MM.1S (cell line): Measurements from ENCODE around the gene STAMBPL1.
"Not testable (repeated sequence)": the region's sequence is repeated elsewhere in the genome, so short reads cannot be mapped to it uniquely, and the experiment has no call there.

Experiments used
- DNase-seq: peaks from one replicate; pipeline ENCODE4 v3.0.0-alpha.2; 2015
- H2AFZ ChIP-seq: fragments of 300-600 bp; sonication (generic); 2 replicates; pipeline ENCODE4 v1.6.0; 2016; ENCODE audit warnings: antibody characterized with exemption, low read length
- H3F3A ChIP-seq: fragments of 300-600 bp; sonication (generic); 2 replicates; pipeline ENCODE4 v1.6.1; 2016; ENCODE audit warnings: mild to moderate bottlenecking, antibody characterized with exemption, low read length, moderate library complexity, mixed read lengths; ENCODE audit not compliant: insufficient read depth
- H3K27ac ChIP-seq: fragments of 300-600 bp; sonication (generic); 2 replicates; pipeline ENCODE4 v1.5.1; 2016; ENCODE audit warnings: mild to moderate bottlenecking, low read length
- H3K27me3 ChIP-seq: fragments of 300-600 bp; sonication (generic); replicated peaks from 2 replicates; pipeline ENCODE4 v1.6.0; 2016; ENCODE audit warnings: low read length; ENCODE audit not compliant: insufficient read depth
- H3K36me3 ChIP-seq: fragments of 300-600 bp; sonication (generic); replicated peaks from 2 replicates; pipeline ENCODE4 v1.6.1; 2016; ENCODE audit warnings: mild to moderate bottlenecking, low read length, mixed read lengths; ENCODE audit not compliant: insufficient read depth
- H3K4me1 ChIP-seq: fragments of 300-600 bp; sonication (generic); 2 replicates; pipeline ENCODE4 v1.6.1; 2016; ENCODE audit warnings: low read length, mixed read lengths
- H3K4me2 ChIP-seq: fragments of 300-600 bp; sonication (generic); 2 replicates; pipeline ENCODE4 v1.6.0; 2016; ENCODE audit warnings: low read depth, low read length
- H3K4me3 ChIP-seq: fragments of 300-600 bp; sonication (generic); 2 replicates; pipeline ENCODE4 v1.5.1; 2016; ENCODE audit warnings: low read length, mixed read lengths
- H3K79me2 ChIP-seq: fragments of 300-600 bp; sonication (generic); 2 replicates; pipeline ENCODE4 v1.6.1; 2016; ENCODE audit warnings: mixed run types, low read length, mixed read lengths
- H3K9ac ChIP-seq: fragments of 300-600 bp; sonication (generic); 2 replicates; pipeline ENCODE4 v1.6.1; 2016; ENCODE audit warnings: low read length, mixed read lengths
- H3K9me2 ChIP-seq: fragments of 300-600 bp; sonication (generic); replicated peaks from 2 replicates; pipeline ENCODE4 v1.6.1; 2016; ENCODE audit warnings: mild to moderate bottlenecking, low read length, mixed read lengths; ENCODE audit not compliant: insufficient read depth
- H3K9me3 ChIP-seq: fragments of 300-600 bp; sonication (generic); replicated peaks from 2 replicates; pipeline ENCODE4 v1.6.1; 2016; ENCODE audit warnings: mild to moderate bottlenecking, low read length, mixed read lengths; ENCODE audit not compliant: insufficient read depth
- H4K20me1 ChIP-seq: fragments of 300-600 bp; sonication (generic); 2 replicates; pipeline ENCODE4 v1.6.1; 2016; ENCODE audit warnings: mild to moderate bottlenecking, low read length, moderate library complexity, mixed read lengths; ENCODE audit not compliant: insufficient read depth
- CTCF ChIP-seq: fragments of 300-600 bp; sonication (generic); IDR thresholded peaks from 2 replicates; pipeline ENCODE4 v1.5.1; 2016; ENCODE audit warnings: antibody characterized with exemption, low read length, mixed read lengths
- EZH2 ChIP-seq: fragments of 300-600 bp; sonication (generic); optimal IDR thresholded peaks from 2 replicates; pipeline ENCODE3; 2017; ENCODE audit warnings: low read depth, mild to moderate bottlenecking, antibody characterized with exemption, low read length, mixed read lengths
- EZH2phosphoT487 ChIP-seq: fragments of 300-600 bp; sonication (generic); IDR thresholded peaks from 2 replicates; pipeline ENCODE4 v1.6.1; 2018; ENCODE audit warnings: antibody characterized with exemption, low read length

The STAMBPL1 gene

GRCh38 chr10:88835096-88835909, 44.7 kb upstream of the STAMBPL1 start:
- no peak overlapping the region for H3K9ac ChIP-seq
- no peaks in the 10 kb centered on the region for H4K20me1 ChIP-seq
- H3K4me3 ChIP-seq: no peak overlapping the region
- no peak overlapping the region for H3K27ac ChIP-seq
- H2AFZ ChIP-seq: no peak overlapping the region
- no peaks in the 10 kb centered on the region for H3F3A ChIP-seq
- no peaks in the 10 kb centered on the region for H3K4me1 ChIP-seq
- no peaks in the 10 kb centered on the region for H3K9me2 ChIP-seq
- no peaks in the 10 kb centered on the region for H3K36me3 ChIP-seq
- H3K79me2 ChIP-seq: no peaks in the 10 kb centered on the region
- no peaks in the 10 kb centered on the region for H3K9me3 ChIP-seq
- no peak for TF ChIP-seq EZH2phosphoT487
- TF ChIP-seq CTCF: peak; percentile 91
- TF ChIP-seq EZH2: no peak
- no peak overlapping the region for H3K4me2 ChIP-seq
- H3K27me3 ChIP-seq: no peaks in the 10 kb centered on the region
- DNase-seq: peak; percentile 85

- no peaks in the 10 kb centered on the region for H3F3A ChIP-seq
- H3K9me3 ChIP-seq: no peaks in the 10 kb centered on the region
- no peaks in the 10 kb centered on the region for H3K9me2 ChIP-seq
- TF ChIP-seq EZH2 (no peak), CTCF (no peak), EZH2phosphoT487 (no peak)
- no peaks in the 10 kb centered on the region for H3K27me3 ChIP-seq
- no peaks in the 10 kb centered on the region for H3K4me1 ChIP-seq
- H3K4me3 ChIP-seq: no peak overlapping the region
- H3K9ac ChIP-seq: no peak overlapping the region
- no peak overlapping the region for H3K4me2 ChIP-seq
- H2AFZ ChIP-seq: no peak overlapping the region
- H3K36me3 ChIP-seq: no peaks in the 10 kb centered on the region
- no peaks in the 10 kb centered on the region for H3K79me2 ChIP-seq
- H3K27ac ChIP-seq: no peak overlapping the region
- no peak for DNase-seq
- no peaks in the 10 kb centered on the region for H4K20me1 ChIP-seq
Measured at GRCh38 chr10:88835910-88836221, 44.2 kb upstream of the STAMBPL1 start.

GRCh38 chr10:88837632-88838031, 42.4 kb upstream of the STAMBPL1 start:
- not testable (repeated sequence) for H3K4me1 ChIP-seq, DNase-seq, H3K36me3 ChIP-seq, H3K4me3 ChIP-seq, H3K4me2 ChIP-seq, H3K9ac ChIP-seq, H3K9me2 ChIP-seq, H3K79me2 ChIP-seq, H3K9me3 ChIP-seq, H3K27me3 ChIP-seq, H2AFZ ChIP-seq, H3F3A ChIP-seq, H3K27ac ChIP-seq, H4K20me1 ChIP-seq

- Histone ChIP-seq H3K27ac (no peak overlapping the region), H3F3A (no peaks in the 10 kb centered on the region), H4K20me1 (no peaks in the 10 kb centered on the region), H3K4me2 (no peak overlapping the region), H3K4me1 (no peaks in the 10 kb centered on the region), H3K9me2 (no peaks in the 10 kb centered on the region), H3K4me3 (no peak overlapping the region), H3K27me3 (no peaks in the 10 kb centered on the region), H3K36me3 (no peaks in the 10 kb centered on the region), H3K9ac (no peak overlapping the region), H3K9me3 (no peaks in the 10 kb centered on the region), H3K79me2 (no peaks in the 10 kb centered on the region), H2AFZ (no peak overlapping the region)
- DNase-seq: no peak
- no peak for TF ChIP-seq EZH2phosphoT487
- TF ChIP-seq EZH2: no peak
- TF ChIP-seq CTCF: no peak
Measured at GRCh38 chr10:88838766-88839350, 41.2 kb upstream of the STAMBPL1 start.
